Measurements from ENCODE around the gene TMEM184B. TPM values are rescaled to one million over a fixed set of nuclear protein-coding genes. Genes with fewer than 3 reads are reported as not detected.
"Not testable (repeated sequence)": the region's sequence is repeated elsewhere in the genome, so short reads cannot be mapped to it uniquely, and the experiment has no call there.

The TMEM184B gene
- total RNA-seq, 1 experiment from 2014 or later = 5.1 TPM

- not testable (repeated sequence) for H2AFZ ChIP-seq (ENCODE audit: low read length); DNase-seq; H4K20me1 ChIP-seq (ENCODE audit: insufficient read depth, low read depth, low read length); H3K4me3 ChIP-seq (ENCODE audit: low read length); H3K36me3 ChIP-seq (ENCODE audit: insufficient read depth, low read length); H3K9me3 ChIP-seq (ENCODE audit: low read length); H3K4me2 ChIP-seq (ENCODE audit: low read depth, low read length, poor library complexity, severe bottlenecking); H3K27me3 ChIP-seq (ENCODE audit: low read length); H3K27ac ChIP-seq (ENCODE audit: low read length); H3K9ac ChIP-seq (ENCODE audit: low read length); H3K9me2 ChIP-seq (replicated peaks; ENCODE audit: insufficient read depth, low read length)
- Histone ChIP-seq H3K4me1 (ENCODE audit: low read length) (peaks cover 20% of the 10 kb centered on the region), H3K79me2 (ENCODE audit: low read length) (peaks cover 14% of the 10 kb centered on the region)
These were observed 94.2 kb downstream of the TMEM184B start for GRCh38 chr22:38178605-38178937.

- H3K4me3 ChIP-seq (ENCODE audit: low read length) = no peak overlapping the region
- H3K9ac ChIP-seq (ENCODE audit: low read length) = no peak overlapping the region
- H2AFZ ChIP-seq (ENCODE audit: low read length) = no peak overlapping the region
- H3K9me3 ChIP-seq (ENCODE audit: low read length) = no peaks in the 10 kb centered on the region
- H3K27me3 ChIP-seq (ENCODE audit: low read length) = no peaks in the 10 kb centered on the region
- H3K27ac ChIP-seq (ENCODE audit: low read length) = no peak overlapping the region
- no peaks in the 10 kb centered on the region for H4K20me1 ChIP-seq (ENCODE audit: insufficient read depth, low read depth, low read length)
- H3K9me2 ChIP-seq (replicated peaks; ENCODE audit: insufficient read depth, low read length) = no peaks in the 10 kb centered on the region
- no peaks in the 10 kb centered on the region for H3K36me3 ChIP-seq (ENCODE audit: insufficient read depth, low read length)
- DNase-seq = no peak
- no peak overlapping the region for H3K4me2 ChIP-seq (ENCODE audit: low read depth, low read length, poor library complexity, severe bottlenecking)
- H3K4me1 ChIP-seq (ENCODE audit: low read length) = peaks cover 22% of the 10 kb centered on the region
- peaks cover 14% of the 10 kb centered on the region for H3K79me2 ChIP-seq (ENCODE audit: low read length)
These were observed 94.7 kb downstream of the TMEM184B start for GRCh38 chr22:38177926-38178604.

GRCh38 chr22:38177571-38177925 is 95.3 kb downstream of the TMEM184B start:
- H3K4me2 ChIP-seq (ENCODE audit: low read depth, low read length, poor library complexity, severe bottlenecking); H2AFZ ChIP-seq (ENCODE audit: low read length): not testable (repeated sequence)
- H3K4me1 ChIP-seq (ENCODE audit: low read length) = peaks cover 27% of the 10 kb centered on the region

GRCh38 chr22:38177044-38177443 is 95.8 kb downstream of the TMEM184B start:
- H4K20me1 ChIP-seq (ENCODE audit: insufficient read depth, low read depth, low read length) = no peaks in the 10 kb centered on the region
- peaks cover 14% of the 10 kb centered on the region for H3K79me2 ChIP-seq (ENCODE audit: low read length)
- no peak overlapping the region for H2AFZ ChIP-seq (ENCODE audit: low read length)
- no peak overlapping the region for H3K4me2 ChIP-seq (ENCODE audit: low read depth, low read length, poor library complexity, severe bottlenecking)
- no peaks in the 10 kb centered on the region for H3K27me3 ChIP-seq (ENCODE audit: low read length)
- DNase-seq = no peak
- H3K36me3 ChIP-seq (ENCODE audit: insufficient read depth, low read length) = no peaks in the 10 kb centered on the region
- H3K9ac ChIP-seq (ENCODE audit: low read length) = no peak overlapping the region
- H3K4me1 ChIP-seq (ENCODE audit: low read length) = peaks cover 29% of the 10 kb centered on the region
- no peak overlapping the region for H3K27ac ChIP-seq (ENCODE audit: low read length)
- no peaks in the 10 kb centered on the region for H3K9me3 ChIP-seq (ENCODE audit: low read length)
- no peaks in the 10 kb centered on the region for H3K9me2 ChIP-seq (replicated peaks; ENCODE audit: insufficient read depth, low read length)
- no peak overlapping the region for H3K4me3 ChIP-seq (ENCODE audit: low read length)

More at GRCh38 chr22:38177571-38177925, 95.3 kb downstream of the TMEM184B start:
- H3K9me2 ChIP-seq (replicated peaks; ENCODE audit: insufficient read depth, low read length); H3K27ac ChIP-seq (ENCODE audit: low read length); DNase-seq; H4K20me1 ChIP-seq (ENCODE audit: insufficient read depth, low read depth, low read length); H3K9me3 ChIP-seq (ENCODE audit: low read length); H3K27me3 ChIP-seq (ENCODE audit: low read length); H3K4me3 ChIP-seq (ENCODE audit: low read length); H3K9ac ChIP-seq (ENCODE audit: low read length); H3K36me3 ChIP-seq (ENCODE audit: insufficient read depth, low read length): not testable (repeated sequence)
- H3K79me2 ChIP-seq (ENCODE audit: low read length) = peaks cover 14% of the 10 kb centered on the region

- DNase-seq = no peak
- H2AFZ ChIP-seq (ENCODE audit: low read length) = no peak overlapping the region
- H3K4me2 ChIP-seq (ENCODE audit: low read depth, low read length, poor library complexity, severe bottlenecking) = no peak overlapping the region
- H3K79me2 ChIP-seq (ENCODE audit: low read length) = peaks cover 15% of the 10 kb centered on the region
- H3K27ac ChIP-seq (ENCODE audit: low read length) = no peak overlapping the region
- H4K20me1 ChIP-seq (ENCODE audit: insufficient read depth, low read depth, low read length) = no peaks in the 10 kb centered on the region
- H3K36me3 ChIP-seq (ENCODE audit: insufficient read depth, low read length) = no peaks in the 10 kb centered on the region
- no peak overlapping the region for H3K4me3 ChIP-seq (ENCODE audit: low read length)
- H3K27me3 ChIP-seq (ENCODE audit: low read length) = no peaks in the 10 kb centered on the region
- no peaks in the 10 kb centered on the region for H3K9me3 ChIP-seq (ENCODE audit: low read length)
- no peak overlapping the region for H3K9ac ChIP-seq (ENCODE audit: low read length)
- no peaks in the 10 kb centered on the region for H3K9me2 ChIP-seq (replicated peaks; ENCODE audit: insufficient read depth, low read length)
- peaks cover 30% of the 10 kb centered on the region for H3K4me1 ChIP-seq (ENCODE audit: low read length)
These were observed 96.6 kb downstream of the TMEM184B start for GRCh38 chr22:38176170-38176741.

- H4K20me1 ChIP-seq (ENCODE audit: insufficient read depth, low read depth, low read length) = no peaks in the 10 kb centered on the region
- H3K9ac ChIP-seq (ENCODE audit: low read length) = no peak overlapping the region
- no peaks in the 10 kb centered on the region for H3K36me3 ChIP-seq (ENCODE audit: insufficient read depth, low read length)
- no peak overlapping the region for H3K4me2 ChIP-seq (ENCODE audit: low read depth, low read length, poor library complexity, severe bottlenecking)
- H2AFZ ChIP-seq (ENCODE audit: low read length) = no peak overlapping the region
- H3K9me2 ChIP-seq (replicated peaks; ENCODE audit: insufficient read depth, low read length) = no peaks in the 10 kb centered on the region
- peaks cover 12% of the 10 kb centered on the region for H3K79me2 ChIP-seq (ENCODE audit: low read length)
- no peaks in the 10 kb centered on the region for H3K9me3 ChIP-seq (ENCODE audit: low read length)
- H3K4me1 ChIP-seq (ENCODE audit: low read length) = peaks cover 24% of the 10 kb centered on the region
- no peak overlapping the region for H3K27ac ChIP-seq (ENCODE audit: low read length)
- DNase-seq = no peak
- no peaks in the 10 kb centered on the region for H3K27me3 ChIP-seq (ENCODE audit: low read length)
- H3K4me3 ChIP-seq (ENCODE audit: low read length) = no peak overlapping the region
These were observed 97.3 kb downstream of the TMEM184B start for GRCh38 chr22:38175206-38176118.

- H3K27ac ChIP-seq (ENCODE audit: low read length) = no peak overlapping the region
- H3K79me2 ChIP-seq (ENCODE audit: low read length) = peaks cover 12% of the 10 kb centered on the region
- H4K20me1 ChIP-seq (ENCODE audit: insufficient read depth, low read depth, low read length) = no peaks in the 10 kb centered on the region
- H3K27me3 ChIP-seq (ENCODE audit: low read length) = no peaks in the 10 kb centered on the region
- no peaks in the 10 kb centered on the region for H3K36me3 ChIP-seq (ENCODE audit: insufficient read depth, low read length)
- H3K4me1 ChIP-seq (ENCODE audit: low read length) = peaks cover 15% of the 10 kb centered on the region
- no peak overlapping the region for H3K9ac ChIP-seq (ENCODE audit: low read length)
- H3K9me3 ChIP-seq (ENCODE audit: low read length) = no peaks in the 10 kb centered on the region
- no peak overlapping the region for H3K4me3 ChIP-seq (ENCODE audit: low read length)
- no peak for DNase-seq
- H3K4me2 ChIP-seq (ENCODE audit: low read depth, low read length, poor library complexity, severe bottlenecking) = no peak overlapping the region
- H2AFZ ChIP-seq (ENCODE audit: low read length) = no peak overlapping the region
- no peaks in the 10 kb centered on the region for H3K9me2 ChIP-seq (replicated peaks; ENCODE audit: insufficient read depth, low read length)
These were observed 98.2 kb downstream of the TMEM184B start for GRCh38 chr22:38174626-38175025.

GRCh38 chr22:38173641-38173906 is 99.2 kb downstream of the TMEM184B start:
- Histone ChIP-seq H3K9ac (ENCODE audit: low read length) (no peak overlapping the region), H3K4me2 (ENCODE audit: low read depth, low read length, poor library complexity, severe bottlenecking) (no peak overlapping the region), H3K9me3 (ENCODE audit: low read length) (no peaks in the 10 kb centered on the region), H3K27me3 (ENCODE audit: low read length) (no peaks in the 10 kb centered on the region), H3K9me2 (replicated peaks; ENCODE audit: insufficient read depth, low read length) (no peaks in the 10 kb centered on the region), H4K20me1 (ENCODE audit: insufficient read depth, low read depth, low read length) (no peaks in the 10 kb centered on the region), H3K27ac (ENCODE audit: low read length) (no peak overlapping the region), H3K36me3 (ENCODE audit: insufficient read depth, low read length) (no peaks in the 10 kb centered on the region), H2AFZ (ENCODE audit: low read length) (no peak overlapping the region), H3K4me1 (ENCODE audit: low read length) (peaks cover 15% of the 10 kb centered on the region), H3K79me2 (ENCODE audit: low read length) (peaks cover 6% of the 10 kb centered on the region), H3K4me3 (ENCODE audit: low read length) (no peak overlapping the region)
- DNase-seq = no peak

Data from Karpas-422 (cell line).